Mesodermal cell (in vitro differentiated cells): ENCODE results near the gene APLP1. TPM values are rescaled to one million over a fixed set of nuclear protein-coding genes. Genes with fewer than 3 reads are reported as not detected.
"Not testable (repeated sequence)": the region's sequence is repeated elsewhere in the genome, so short reads cannot be mapped to it uniquely, and the experiment has no call there.

Source experiments
- H3K27ac ChIP-seq: 2 replicates; pipeline ENCODE4 v1.7.0; 2013; ENCODE audit warnings: mild to moderate bottlenecking, low read depth, low read length, moderate library complexity; ENCODE audit not compliant: severe bottlenecking
- H3K36me3 ChIP-seq: 2 replicates; pipeline ENCODE4 v1.7.1; 2013; ENCODE audit warnings: mild to moderate bottlenecking, low read length, moderate library complexity; ENCODE audit not compliant: control insufficient read depth, insufficient read depth
- H3K4me1 ChIP-seq: one replicate; pipeline ENCODE4 v1.7.1; 2013; ENCODE audit warnings: mild to moderate bottlenecking, low read length; ENCODE audit not compliant: insufficient read depth, control insufficient read depth, poor library complexity, severe bottlenecking
- H3K4me3 ChIP-seq: 2 replicates; pipeline ENCODE4 v1.7.0; 2013; ENCODE audit warnings: low read length, control low read depth, mild to moderate bottlenecking; ENCODE audit not compliant: insufficient read depth, poor library complexity, severe bottlenecking; ENCODE audit errors: extremely low read depth
- H3K9me3 ChIP-seq: 2 replicates; pipeline ENCODE4 v1.7.1; 2013; ENCODE audit warnings: mild to moderate bottlenecking, low read length, moderate library complexity; ENCODE audit not compliant: control insufficient read depth
- WGBS, 2 experiments: methylation state at CpG; one replicate each; pipeline ENCODE4 v1.1.5; 2013; ENCODE audit warnings: missing lambda C conversion rate in 2 of 2; ENCODE audit not compliant: insufficient coverage in 2 of 2; 5-methylcytosine and 5-hydroxymethylcytosine counted together
- polyA plus RNA-seq, 2 experiments: library from polyadenylated mRNA; stranded (reverse); fragments of 50-300 nt; gene quantifications; one replicate each; pipeline ENCODE4 v1.2.3, GENCODE V29; 2013

APLP1 gene
- 120 TPM for polyA plus RNA-seq (2013, experiment 1 of 2)
- 84.8 TPM for polyA plus RNA-seq (2013, experiment 2 of 2)

DNA sequence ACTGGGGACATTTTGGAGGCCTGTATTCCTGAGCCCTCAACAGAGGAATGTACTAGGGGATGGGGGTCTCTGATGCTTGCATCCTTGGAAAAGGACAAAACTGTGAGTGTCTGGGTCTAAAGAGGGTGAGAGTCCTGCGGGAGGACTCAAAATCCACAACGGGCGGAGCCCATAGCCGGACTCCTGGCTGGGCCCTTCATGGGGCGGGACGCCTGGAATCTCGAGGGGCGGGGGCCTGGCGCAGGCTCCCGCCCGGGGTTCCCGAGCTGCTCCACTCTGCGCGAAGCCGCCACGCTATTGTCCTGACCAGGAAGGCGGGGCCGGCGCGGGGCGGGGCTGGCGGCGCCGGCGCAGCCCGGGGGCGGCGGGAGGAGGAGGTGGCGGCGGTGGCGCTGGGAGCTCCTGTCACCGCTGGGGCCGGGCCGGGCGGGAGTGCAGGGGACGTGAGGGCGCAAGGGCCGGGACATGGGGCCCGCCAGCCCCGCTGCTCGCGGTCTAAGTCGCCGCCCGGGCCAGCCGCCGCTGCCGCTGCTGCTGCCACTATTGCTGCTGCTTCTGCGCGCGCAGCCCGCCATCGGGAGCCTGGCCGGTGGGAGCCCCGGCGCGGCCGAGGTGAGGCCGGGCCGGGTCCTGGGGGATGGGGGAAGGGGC lies at the start of gene APLP1:
Gene APLP1 (plus strand): TSS at position 403 of the 651 bp plus-strand sequence. CDS start 63 bp downstream, at position 466.
- no peaks in the 10 kb centered on the region for H3K36me3 ChIP-seq
- peak within 1 kb of the TSS; percentile 74 for H3K27ac ChIP-seq
- no peaks in the 10 kb centered on the region for H3K9me3 ChIP-seq
- peaks cover 5% of the 10 kb centered on the region for H3K4me1 ChIP-seq
- H3K4me3 ChIP-seq = peak within 1 kb of the TSS; percentile 45
- 1 to 2% methylated on average over 54 to 59 of the region's 60 CpGs for WGBS, 2 experiments

DNA sequence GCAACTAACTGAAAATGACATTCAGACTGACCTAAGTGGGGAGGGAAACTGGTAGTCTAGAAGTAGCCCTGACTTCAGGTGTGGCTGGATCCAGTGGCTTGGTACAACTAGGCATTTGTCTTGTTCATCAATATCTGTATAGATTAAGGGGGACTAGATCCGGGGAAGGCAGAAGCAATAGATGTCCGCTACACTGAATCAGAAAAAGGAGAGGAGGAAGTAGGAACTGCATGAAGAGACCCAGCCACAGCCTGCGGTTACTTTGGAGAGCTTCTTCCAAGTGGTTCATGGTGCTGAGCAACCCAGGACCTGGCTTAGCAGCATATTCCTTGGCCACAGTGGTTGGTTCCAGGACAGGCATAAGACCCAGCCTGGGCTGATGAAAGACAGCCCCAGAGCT lies 45.8 kb upstream of the APLP1 start:
- Histone ChIP-seq H3K4me3 (no peak overlapping the region), H3K9me3 (no peaks in the 10 kb centered on the region), H3K36me3 (no peaks in the 10 kb centered on the region), H3K4me1 (no peaks in the 10 kb centered on the region), H3K27ac (no peak overlapping the region)
- 83 to 93% methylated on average over 2 to 3 of the region's 3 CpGs for WGBS, 2 experiments

DNA sequence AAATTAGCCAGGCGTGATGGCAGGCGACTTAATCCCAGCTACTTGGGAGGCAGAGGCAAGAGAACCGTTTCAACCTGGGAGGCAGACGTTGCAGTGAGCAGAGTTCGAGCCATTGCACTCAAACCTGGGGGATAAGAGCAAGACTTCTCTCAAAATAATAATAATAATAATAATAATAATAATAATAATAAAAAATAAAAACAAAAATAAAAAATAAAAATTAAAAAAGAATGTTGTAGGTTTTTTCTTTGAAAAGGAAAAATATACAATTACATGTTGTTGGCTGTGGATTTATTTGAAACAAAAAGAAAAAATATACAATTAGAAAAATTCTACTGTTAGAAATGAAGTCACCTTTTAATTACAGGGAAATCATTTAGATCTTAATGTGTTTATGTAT lies 44.2 kb upstream of the APLP1 start:
- Histone ChIP-seq H3K4me3 (no peak overlapping the region), H3K27ac (no peak overlapping the region), H3K4me1 (no peaks in the 10 kb centered on the region), H3K9me3 (no peaks in the 10 kb centered on the region), H3K36me3 (no peaks in the 10 kb centered on the region)
- WGBS, 2 experiments = 83 to 100% methylated on average over 1 to 2 of the region's 5 CpGs

DNA sequence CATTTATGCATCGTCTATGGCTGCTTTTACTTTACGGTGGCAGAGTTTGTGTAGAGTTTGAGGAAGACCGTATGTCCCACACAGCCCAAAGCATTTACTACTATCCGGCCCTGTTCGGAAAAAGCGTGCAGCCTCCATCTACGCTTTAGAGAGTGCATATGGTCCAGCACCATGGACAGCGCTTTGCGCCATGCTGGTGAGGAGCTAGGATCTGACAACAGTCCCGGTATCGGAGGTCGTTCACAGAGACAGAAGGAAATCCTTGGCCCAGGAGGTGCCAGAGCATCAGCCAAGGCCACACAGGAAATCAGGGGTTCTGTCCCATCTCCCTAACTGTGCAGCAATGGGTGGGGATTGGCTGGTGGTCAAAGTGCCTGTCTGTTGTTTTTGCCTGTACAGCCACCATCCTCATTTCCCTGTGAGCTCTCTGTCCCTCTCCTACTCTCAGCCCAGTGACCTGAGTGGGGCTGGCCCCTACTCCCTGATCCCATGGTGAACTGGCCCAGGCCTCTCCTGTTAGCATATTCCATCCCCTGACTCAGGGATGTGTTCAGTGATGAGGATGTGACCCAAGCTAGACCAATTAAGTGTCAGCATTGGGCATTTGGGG lies 39.6 kb upstream of the APLP1 start:
- no peaks in the 10 kb centered on the region for H3K4me1 ChIP-seq
- 2 to 3% methylated on average over 7 to 8 of the region's 12 CpGs for WGBS, 2 experiments
- H3K27ac ChIP-seq = no peak overlapping the region
- H3K9me3 ChIP-seq = no peaks in the 10 kb centered on the region
- H3K36me3 ChIP-seq = no peaks in the 10 kb centered on the region
- no peak overlapping the region for H3K4me3 ChIP-seq

DNA sequence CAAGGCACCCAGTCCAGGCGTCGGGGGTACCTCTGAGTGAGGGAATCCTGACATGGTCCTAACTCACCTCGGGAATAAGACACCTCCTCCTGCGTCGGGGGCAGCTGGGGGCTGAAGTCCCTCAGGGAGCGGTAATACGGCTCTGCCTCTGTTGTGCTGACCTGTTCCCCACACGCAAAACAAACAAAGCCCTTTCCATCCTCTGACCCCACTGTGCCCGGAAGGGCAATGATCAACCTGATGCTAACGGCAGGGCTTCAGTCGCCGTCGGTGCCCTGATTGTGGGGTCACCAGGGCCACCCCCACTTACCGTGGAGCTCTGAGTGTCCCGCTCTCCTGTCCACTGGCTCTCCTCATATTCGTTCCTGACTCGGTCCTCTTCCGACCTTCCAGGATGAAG lies 37.4 kb upstream of the APLP1 start:
- H3K27ac ChIP-seq = no peak overlapping the region
- H3K4me3 ChIP-seq = no peak overlapping the region
- no peaks in the 10 kb centered on the region for H3K9me3 ChIP-seq
- H3K36me3 ChIP-seq = no peaks in the 10 kb centered on the region
- WGBS, 2 experiments = 73 to 80% methylated on average over 9 to 13 of the region's 18 CpGs
- H3K4me1 ChIP-seq = no peaks in the 10 kb centered on the region

DNA sequence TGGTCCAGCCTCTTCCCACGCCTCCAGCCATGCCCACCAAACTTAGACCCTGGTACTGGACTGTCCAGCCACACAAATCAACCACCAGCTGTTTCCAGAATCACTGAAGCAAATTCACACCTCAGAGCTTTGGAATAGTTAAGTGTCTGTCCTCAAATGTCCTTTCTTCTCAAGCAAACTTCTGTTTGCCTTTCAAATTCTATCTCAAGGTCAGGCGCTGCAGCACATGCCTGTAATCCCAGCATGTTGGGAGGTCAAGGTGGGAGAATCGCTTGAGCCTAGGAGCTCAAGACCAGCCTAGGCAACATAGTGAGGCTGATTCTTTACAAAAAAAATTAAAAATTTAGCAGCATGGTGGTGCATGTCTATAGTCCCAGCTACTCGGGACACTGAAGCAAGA lies 36.3 kb upstream of the APLP1 start:
- WGBS, 2 experiments = 73 to 75% methylated on average over 4 of the region's 4 CpGs
- H3K9me3 ChIP-seq = no peaks in the 10 kb centered on the region

DNA sequence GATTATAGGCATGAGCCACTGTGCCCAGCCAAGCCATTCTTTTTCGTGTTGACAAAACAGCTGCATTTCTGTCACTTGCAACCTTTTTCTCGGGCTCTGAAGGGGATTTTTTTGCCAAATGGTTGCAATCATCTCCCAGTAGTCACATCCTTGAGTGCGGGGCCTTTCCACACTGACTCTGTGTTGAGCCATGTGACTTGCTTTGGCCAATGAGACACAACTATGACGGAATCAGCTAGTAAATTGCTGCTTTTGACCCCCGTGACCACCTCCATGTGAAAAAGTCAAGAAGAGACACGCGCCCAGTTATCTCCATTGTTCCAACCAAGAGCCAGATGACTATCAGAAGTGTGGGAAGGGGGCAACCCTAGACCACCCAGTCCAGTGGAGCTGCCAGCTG lies 34.4 kb upstream of the APLP1 start:
- no peaks in the 10 kb centered on the region for H3K9me3 ChIP-seq
- H3K27ac ChIP-seq = no peak overlapping the region
- H3K4me1 ChIP-seq = no peaks in the 10 kb centered on the region
- no peaks in the 10 kb centered on the region for H3K36me3 ChIP-seq
- no peak overlapping the region for H3K4me3 ChIP-seq
- WGBS, 2 experiments = 61 to 73% methylated on average over 7 of the region's 7 CpGs

More for the DNA sequence above, 36.3 kb upstream of the APLP1 start:
- no peak overlapping the region for H3K27ac ChIP-seq
- H3K36me3 ChIP-seq = no peaks in the 10 kb centered on the region
- no peak overlapping the region for H3K4me3 ChIP-seq
- no peaks in the 10 kb centered on the region for H3K4me1 ChIP-seq

DNA sequence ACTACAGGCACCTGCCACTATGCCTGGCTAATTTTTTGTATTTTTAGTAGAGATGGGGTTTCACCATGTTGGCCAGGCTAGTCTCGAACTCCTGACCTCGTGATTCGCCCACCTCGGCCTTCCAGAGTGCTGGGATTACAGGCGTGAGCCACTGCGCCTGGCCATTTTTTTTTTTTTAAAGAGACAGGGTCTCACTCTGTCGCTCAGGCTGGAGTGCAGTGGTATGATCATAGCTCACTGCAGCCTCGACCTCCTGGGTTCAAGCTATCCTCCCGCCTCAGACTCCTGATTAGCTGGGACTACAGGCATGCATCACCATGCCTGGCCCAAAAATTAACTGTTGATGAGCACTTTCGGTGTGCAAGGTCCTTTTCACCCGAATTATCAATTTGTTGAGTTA lies 32.3 kb upstream of the APLP1 start:
- H3K4me3 ChIP-seq, H3K4me1 ChIP-seq, H3K27ac ChIP-seq, H3K36me3 ChIP-seq, H3K9me3 ChIP-seq: not testable (repeated sequence)
- WGBS, 2 experiments = 48 to 58% methylated on average over 11 of the region's 11 CpGs

DNA sequence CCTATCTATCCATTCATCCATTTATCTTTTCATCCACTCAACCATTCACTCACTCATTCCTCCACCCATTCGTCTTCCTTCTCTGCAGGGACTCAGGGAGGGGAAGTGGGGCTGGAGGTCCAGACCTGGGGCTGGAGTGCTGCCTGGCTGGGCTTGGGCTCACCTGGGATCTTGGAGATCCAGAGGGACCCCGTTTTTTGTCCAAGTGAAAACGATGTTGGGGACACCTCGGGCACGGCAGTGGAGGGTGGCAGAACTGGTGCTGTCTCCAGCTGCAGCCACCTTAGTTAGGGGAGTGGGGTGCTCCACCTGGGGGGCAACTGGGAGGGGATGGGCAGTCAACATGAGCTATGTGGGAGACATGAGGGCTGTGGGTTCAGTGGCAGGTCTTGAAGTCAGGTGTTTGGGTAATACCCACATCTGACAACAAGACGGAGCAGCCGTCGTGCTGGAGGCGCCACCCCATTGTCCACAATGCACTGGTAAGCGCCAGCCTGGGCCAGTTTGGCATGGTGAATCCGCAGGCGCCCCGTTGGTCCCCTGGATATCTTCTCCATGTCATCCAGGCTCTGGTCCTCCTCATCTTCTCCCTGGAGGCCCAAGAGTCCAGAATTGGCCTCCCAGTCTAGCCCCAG lies 26.3 kb upstream of the APLP1 start:
- Histone ChIP-seq H3K36me3 (no peaks in the 10 kb centered on the region), H3K9me3 (no peaks in the 10 kb centered on the region), H3K27ac (no peak overlapping the region), H3K4me1 (peaks cover 3% of the 10 kb centered on the region), H3K4me3 (no peak overlapping the region)
- WGBS, 2 experiments = 72% methylated on average over 11 to 13 of the region's 13 CpGs

DNA sequence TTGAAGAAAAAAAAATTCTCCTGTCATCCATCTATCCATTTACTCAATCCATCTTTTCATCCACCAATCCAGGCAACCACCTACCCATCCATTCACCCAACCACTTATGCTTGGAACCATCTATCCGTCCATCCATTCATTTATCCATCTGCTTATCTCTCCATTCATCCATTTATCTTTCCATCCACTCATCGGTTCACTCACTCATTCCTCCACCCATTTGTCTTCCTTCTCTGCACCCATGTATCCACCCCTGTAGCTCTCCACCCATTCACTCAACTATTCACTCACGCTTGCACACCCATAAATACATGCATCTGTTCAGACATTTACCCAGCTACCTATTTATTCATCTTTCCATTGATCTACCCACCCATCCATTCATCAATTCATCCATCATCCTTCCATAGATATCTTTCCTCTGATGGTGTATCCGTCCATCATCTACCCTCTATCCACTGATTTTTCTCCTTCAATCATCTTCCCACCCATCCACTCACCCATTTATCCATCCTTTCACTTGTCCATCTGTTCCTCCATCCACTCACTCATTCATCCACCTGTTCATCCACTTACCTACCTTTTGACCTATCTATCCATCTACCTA lies 25.6 kb upstream of the APLP1 start:
- H3K4me3 ChIP-seq = no peak overlapping the region
- no peaks in the 10 kb centered on the region for H3K36me3 ChIP-seq
- peaks cover 3% of the 10 kb centered on the region for H3K4me1 ChIP-seq
- 79 to 90% methylated on average over 3 to 4 of the region's 4 CpGs for WGBS, 2 experiments
- H3K9me3 ChIP-seq = no peaks in the 10 kb centered on the region
- no peak overlapping the region for H3K27ac ChIP-seq
